Hepatocyte (in vitro differentiated cells): ENCODE results near the gene NADK. TPM values are rescaled to one million over a fixed set of nuclear protein-coding genes. Genes with fewer than 3 reads are reported as not detected.

Source experiments
- DNase-seq: peaks from one replicate; pipeline ENCODE4 v3.0.0-alpha.2; 2016; ENCODE audit warnings: low spot score
- H2AFZ ChIP-seq: fragments of 200-600 bp; sonication (generic); 2 replicates; pipeline ENCODE4 v1.6.0; 2016; ENCODE audit warnings: antibody characterized with exemption, mild to moderate bottlenecking
- H3K27ac ChIP-seq: fragments of 200-600 bp; sonication (generic); 2 replicates; pipeline ENCODE4 v1.5.1; 2016; ENCODE audit warnings: mild to moderate bottlenecking
- H3K27me3 ChIP-seq: fragments of 200-600 bp; sonication (generic); 2 replicates; pipeline ENCODE4 v1.6.1; 2016
- H3K36me3 ChIP-seq: fragments of 200-600 bp; sonication (generic); replicated peaks from 2 replicates; pipeline ENCODE4 v1.5.1; 2016; ENCODE audit warnings: low read depth; ENCODE audit not compliant: insufficient read depth
- H3K4me1 ChIP-seq: fragments of 200-600 bp; sonication (generic); 2 replicates; pipeline ENCODE4 v1.5.1; 2016; ENCODE audit warnings: mild to moderate bottlenecking, moderate library complexity; ENCODE audit not compliant: insufficient read depth
- H3K4me2 ChIP-seq: fragments of 200-600 bp; sonication (generic); 2 replicates; pipeline ENCODE4 v1.6.0; 2016
- H3K4me3 ChIP-seq: fragments of 200-600 bp; sonication (generic); 2 replicates; pipeline ENCODE4 v1.5.1; 2016; ENCODE audit warnings: mild to moderate bottlenecking
- H3K79me2 ChIP-seq: fragments of 200-600 bp; sonication (generic); 2 replicates; pipeline ENCODE4 v1.6.0; 2017; ENCODE audit warnings: mild to moderate bottlenecking
- H3K9me2 ChIP-seq: fragments of 200-600 bp; sonication (generic); replicated peaks from 2 replicates; pipeline ENCODE4 v1.6.0; 2017; ENCODE audit warnings: mild to moderate bottlenecking; ENCODE audit not compliant: insufficient read depth
- H3K9me3 ChIP-seq: fragments of 200-600 bp; sonication (generic); 2 replicates; pipeline ENCODE4 v1.5.1; 2016; ENCODE audit warnings: low read depth, mild to moderate bottlenecking
- H4K20me1 ChIP-seq: fragments of 200-600 bp; sonication (generic); 2 replicates; pipeline ENCODE4 v1.6.0; 2016; ENCODE audit warnings: mild to moderate bottlenecking; ENCODE audit not compliant: insufficient read depth, poor library complexity, severe bottlenecking
- CTCF ChIP-seq: fragments of 200-600 bp; sonication (generic); IDR thresholded peaks from 2 replicates; pipeline ENCODE4 v1.5.1; 2016; ENCODE audit warnings: antibody characterized with exemption, mild to moderate bottlenecking; ENCODE audit not compliant: poor library complexity
- EZH2 ChIP-seq: fragments of 200-600 bp; sonication (generic); IDR thresholded peaks from 2 replicates; pipeline ENCODE4 v1.6.1; 2016; ENCODE audit warnings: antibody characterized with exemption, mild to moderate bottlenecking, borderline replicate concordance
- EZH2phosphoT487 ChIP-seq: fragments of 200-600 bp; sonication (generic); IDR thresholded peaks from one replicate; pipeline ENCODE4 v1.6.1; 2018; ENCODE audit warnings: antibody characterized with exemption, mild to moderate bottlenecking, low read depth, moderate library complexity; ENCODE audit not compliant: unreplicated experiment, severe bottlenecking
- WGBS: methylation state at CpG from one replicate; pipeline ENCODE4 v1.1.6; 2016; ENCODE audit warnings: low lambda C conversion rate; ENCODE audit errors: missing lambda C conversion rate; 5-methylcytosine and 5-hydroxymethylcytosine counted together
- polyA plus RNA-seq: library from polyadenylated mRNA; unstranded; fragments of >200 nt; fragmentation: Nextera tagmentation; extraction: Ambion mirVana; gene quantifications from 2 replicates; pipeline ENCODE4 v1.2.1, GENCODE V29; 2016
- total RNA-seq: library from RNA; depleted of rRNA; stranded (reverse); fragments of >200 nt; gene quantifications from 2 replicates; pipeline ENCODE4 v1.2.3, GENCODE V29; 2014

NADK gene
- total and polyA plus RNA-seq, 2 experiments from 2014 or later: 46.9 to 68.2 TPM

GRCh38 chr1:1770102-1770501 is 8.2 kb downstream of the NADK start:
- H3K4me1 ChIP-seq: peaks cover 2% of the 10 kb centered on the region
- DNase-seq: no peak
- no peak overlapping the region for H2AFZ ChIP-seq
- no peaks in the 10 kb centered on the region for H3K36me3 ChIP-seq
- no peak overlapping the region for H3K4me3 ChIP-seq
- H3K27ac ChIP-seq: no peak overlapping the region
- H3K9me3 ChIP-seq: no peaks in the 10 kb centered on the region
- WGBS: 99% methylated on average over 3 of the region's 3 CpGs
- H3K27me3 ChIP-seq: no peaks in the 10 kb centered on the region
- H4K20me1 ChIP-seq: peaks cover 23% of the 10 kb centered on the region
- TF ChIP-seq EZH2 (no peak), EZH2phosphoT487 (no peak), CTCF (no peak)
- H3K79me2 ChIP-seq: peaks cover 99% of the 10 kb centered on the region
- H3K4me2 ChIP-seq: no peak overlapping the region
- H3K9me2 ChIP-seq: no peaks in the 10 kb centered on the region

GRCh38 chr1:1768249-1768992 is 9.8 kb downstream of the NADK start:
- no peaks in the 10 kb centered on the region for H3K9me3 ChIP-seq
- H3K36me3 ChIP-seq: no peaks in the 10 kb centered on the region
- H3K4me1 ChIP-seq: no peaks in the 10 kb centered on the region
- no peaks in the 10 kb centered on the region for H3K9me2 ChIP-seq
- no peak overlapping the region for H3K4me3 ChIP-seq
- no peak for DNase-seq
- H4K20me1 ChIP-seq: peaks cover 14% of the 10 kb centered on the region
- 87% methylated on average over 7 of the region's 7 CpGs for WGBS
- no peak overlapping the region for H2AFZ ChIP-seq
- no peak overlapping the region for H3K27ac ChIP-seq
- H3K79me2 ChIP-seq: peaks cover 96% of the 10 kb centered on the region
- no peak overlapping the region for H3K4me2 ChIP-seq
- no peaks in the 10 kb centered on the region for H3K27me3 ChIP-seq
- TF ChIP-seq EZH2 (no peak), CTCF (no peak), EZH2phosphoT487 (no peak)

- DNase-seq: no peak
- H3K9me3 ChIP-seq: no peaks in the 10 kb centered on the region
- peaks cover 4% of the 10 kb centered on the region for H4K20me1 ChIP-seq
- no peaks in the 10 kb centered on the region for H3K27me3 ChIP-seq
- no peak overlapping the region for H3K4me2 ChIP-seq
- H3K4me3 ChIP-seq: no peak overlapping the region
- H2AFZ ChIP-seq: no peak overlapping the region
- TF ChIP-seq EZH2 (no peak), EZH2phosphoT487 (no peak), CTCF (no peak)
- no peak overlapping the region for H3K27ac ChIP-seq
- WGBS: 95% methylated on average over 23 of the region's 23 CpGs
- no peaks in the 10 kb centered on the region for H3K9me2 ChIP-seq
- H3K4me1 ChIP-seq: no peaks in the 10 kb centered on the region
- peaks cover 70% of the 10 kb centered on the region for H3K79me2 ChIP-seq
- H3K36me3 ChIP-seq: no peaks in the 10 kb centered on the region
These were observed 13.3 kb downstream of the NADK start for GRCh38 chr1:1764876-1765470.
